ENCODE results near the gene SERINC2.

DNA sequence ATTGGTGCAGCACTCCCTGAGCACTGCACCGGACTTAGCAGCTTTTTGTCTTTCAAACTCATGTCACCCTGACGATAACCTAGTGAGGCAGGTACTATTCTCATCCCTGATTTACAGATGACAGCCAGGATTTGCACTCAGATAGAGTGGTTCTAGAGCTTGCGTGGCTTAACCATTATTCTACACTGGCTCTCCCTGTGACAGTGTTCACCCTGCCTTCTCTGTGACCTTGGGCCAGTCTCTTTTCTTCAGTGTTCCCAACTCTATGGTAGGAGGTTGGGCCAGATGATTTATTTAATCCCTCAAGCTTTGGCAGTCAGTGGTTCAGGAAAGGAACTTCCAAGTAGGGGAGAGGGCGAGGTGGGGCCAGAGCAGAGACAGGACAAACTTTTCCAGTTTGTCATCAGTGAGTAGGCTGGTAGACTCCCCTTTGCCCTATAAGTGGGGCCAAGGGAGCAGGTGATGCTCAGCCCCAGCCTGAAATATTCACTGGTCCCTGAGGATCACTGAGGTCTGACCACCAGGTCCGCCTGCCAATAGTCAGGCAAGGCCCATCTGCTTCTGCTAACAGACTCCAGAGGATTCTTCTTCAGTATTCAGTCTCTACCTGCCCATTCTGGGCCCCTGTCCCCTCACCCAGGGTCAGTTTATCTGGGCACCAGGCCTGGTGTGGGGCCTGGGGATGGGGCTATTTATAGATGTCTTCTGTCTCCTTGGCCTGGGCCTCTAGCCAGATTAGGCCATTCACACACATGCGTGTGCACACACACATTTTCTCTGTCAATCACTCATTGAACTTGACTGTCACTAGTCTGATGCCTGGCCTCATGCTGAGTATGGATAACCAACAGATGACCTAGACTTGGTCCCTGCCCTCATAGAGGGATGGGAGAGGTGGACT is 31.4 kb upstream of the SERINC2 start:
- TF ChIP-seq POLR2A (IDR thresholded peaks at IDR 0.05) (no peak), POLR2AphosphoS5 (IDR thresholded peaks at IDR 0.05) (peak in 1 of 3 donors; percentile 58), EP300 (IDR thresholded peaks at IDR 0.05; ENCODE audit: low read depth) (no peak)
- TF ChIP-seq, protein P1, sequence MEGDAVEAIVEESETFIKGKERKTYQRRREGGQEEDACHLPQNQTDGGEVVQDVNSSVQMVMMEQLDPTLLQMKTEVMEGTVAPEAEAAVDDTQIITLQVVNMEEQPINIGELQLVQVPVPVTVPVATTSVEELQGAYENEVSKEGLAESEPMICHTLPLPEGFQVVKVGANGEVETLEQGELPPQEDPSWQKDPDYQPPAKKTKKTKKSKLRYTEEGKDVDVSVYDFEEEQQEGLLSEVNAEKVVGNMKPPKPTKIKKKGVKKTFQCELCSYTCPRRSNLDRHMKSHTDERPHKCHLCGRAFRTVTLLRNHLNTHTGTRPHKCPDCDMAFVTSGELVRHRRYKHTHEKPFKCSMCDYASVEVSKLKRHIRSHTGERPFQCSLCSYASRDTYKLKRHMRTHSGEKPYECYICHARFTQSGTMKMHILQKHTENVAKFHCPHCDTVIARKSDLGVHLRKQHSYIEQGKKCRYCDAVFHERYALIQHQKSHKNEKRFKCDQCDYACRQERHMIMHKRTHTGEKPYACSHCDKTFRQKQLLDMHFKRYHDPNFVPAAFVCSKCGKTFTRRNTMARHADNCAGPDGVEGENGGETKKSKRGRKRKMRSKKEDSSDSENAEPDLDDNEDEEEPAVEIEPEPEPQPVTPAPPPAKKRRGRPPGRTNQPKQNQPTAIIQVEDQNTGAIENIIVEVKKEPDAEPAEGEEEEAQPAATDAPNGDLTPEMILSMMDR (IDR thresholded peaks at IDR 0.05): no peak

Measured in transverse colon (tissue), 4 donors.